IMR-90 (cell line): ENCODE data around the gene MPRIP. TPM values are rescaled to one million over a fixed set of nuclear protein-coding genes. Genes with fewer than 3 reads are reported as not detected.

ENCODE experiments used
- ATAC-seq: fragments of 200-7000 bp; cut with Tn5 transposase; 2 replicates; pipeline ENCODE4 v1.9.1; 2020; ENCODE audit warnings: low read depth, mild to moderate bottlenecking, moderate library complexity
- BruUV-seq: library from RNA; stranded (reverse); fragments of 400-500 nt; replicated peaks from 2 replicates; lab custom pipeline; 2021; lab: Mats Ljungman, UMichigan
- CTCF ChIA-PET: fragments of 300-600 bp; formaldehyde crosslinking; extraction: SDS; loops from one replicate; lab custom pipeline; 2021; ENCODE audit warnings: antibody characterized with exemption; lab: Yijun Ruan, JAX
- POLR2A ChIA-PET: fragments of 300-600 bp; sonication (Branson Sonifier 250); formaldehyde crosslinking; loops from one replicate; lab custom pipeline; 2022; ENCODE audit warnings: antibody characterized with exemption; ENCODE audit not compliant: unreplicated experiment; lab: Charles Lee
- DNase-seq: peaks from one replicate; pipeline ENCODE4 v3.0.0; 2013
- H2AFZ ChIP-seq: replicated peaks from 2 replicates; pipeline ENCODE3; 2013; ENCODE audit warnings: low read length, mild to moderate bottlenecking; ENCODE audit not compliant: poor library complexity
- H2AK5ac ChIP-seq: 2 replicates; pipeline ENCODE4 v1.6.1; 2013; ENCODE audit warnings: low read depth, low read length, inconsistent platforms
- H2AK9ac ChIP-seq: replicated peaks from 2 replicates; pipeline ENCODE3; 2013; ENCODE audit warnings: mild to moderate bottlenecking, low read depth, low read length, moderate library complexity; ENCODE audit not compliant: poor library complexity
- H2BK120ac ChIP-seq: 2 replicates; pipeline ENCODE4 v1.6.1; 2013; ENCODE audit warnings: low read depth, low read length, inconsistent platforms
- H2BK15ac ChIP-seq: 3 replicates; pipeline ENCODE4 v1.6.1; 2013; ENCODE audit warnings: low read depth, low read length, inconsistent platforms
- H2BK20ac ChIP-seq: 2 replicates; pipeline ENCODE4 v1.6.1; 2013; ENCODE audit warnings: low read depth, mild to moderate bottlenecking, inconsistent platforms, low read length, moderate library complexity
- H2BK5ac ChIP-seq: 2 replicates; pipeline ENCODE4 v1.6.1; 2013; ENCODE audit warnings: mild to moderate bottlenecking, low read depth, low read length, inconsistent platforms; ENCODE audit not compliant: poor library complexity, severe bottlenecking
- H3K14ac ChIP-seq: replicated peaks from 2 replicates; pipeline ENCODE4 v1.6.1; 2013; ENCODE audit warnings: low read depth, low read length, inconsistent platforms
- H3K18ac ChIP-seq: 2 replicates; pipeline ENCODE4 v1.6.1; 2013; ENCODE audit warnings: low read depth, low read length, control low read depth
- H3K23ac ChIP-seq: 2 replicates; pipeline ENCODE4 v1.6.1; 2013; ENCODE audit warnings: low read depth, low read length, inconsistent platforms
- H3K27ac ChIP-seq: 2 replicates; pipeline ENCODE4 v1.5.1; 2013; ENCODE audit warnings: mild to moderate bottlenecking, control low read depth, low read length; ENCODE audit not compliant: insufficient read depth
- H3K27me3 ChIP-seq: 2 replicates; pipeline ENCODE4 v1.6.1; 2013; ENCODE audit warnings: low read length; ENCODE audit not compliant: control insufficient read depth, insufficient read depth
- H3K36me3 ChIP-seq: 2 replicates; pipeline ENCODE4 v1.6.1; 2013; ENCODE audit warnings: low read length, mixed read lengths; ENCODE audit not compliant: control insufficient read depth, insufficient read depth
- H3K4ac ChIP-seq: 2 replicates; pipeline ENCODE4 v1.6.1; 2013; ENCODE audit warnings: low read depth, low read length, inconsistent platforms
- H3K4me1 ChIP-seq: 2 replicates; pipeline ENCODE4 v1.6.1; 2013; ENCODE audit warnings: low read length, mixed read lengths; ENCODE audit not compliant: control insufficient read depth, insufficient read depth
- H3K4me2 ChIP-seq: 2 replicates; pipeline ENCODE4 v1.6.1; 2013; ENCODE audit warnings: low read depth, mild to moderate bottlenecking, control low read depth, low read length, moderate library complexity
- H3K4me3 ChIP-seq: 2 replicates; pipeline ENCODE4 v1.5.1; 2013; ENCODE audit warnings: low read depth, mild to moderate bottlenecking, control low read depth, low read length, moderate library complexity; ENCODE audit not compliant: insufficient read depth
- H3K56ac ChIP-seq: 2 replicates; pipeline ENCODE4 v1.6.1; 2013; ENCODE audit warnings: low read length, inconsistent platforms; ENCODE audit not compliant: insufficient read depth; ENCODE audit errors: extremely low read depth
- H3K79me1 ChIP-seq, 2 experiments: 2 replicates each; pipeline ENCODE4 v1.6.1; 2013; ENCODE audit warnings: low read length in 2 of 2, inconsistent platforms in 1 of 2, low read depth in 1 of 2
- H3K9ac ChIP-seq: 2 replicates; pipeline ENCODE4 v1.6.1; 2013; ENCODE audit warnings: low read depth, low read length, control low read depth
- H3K9me1 ChIP-seq: 2 replicates; pipeline ENCODE4 v1.6.1; 2013; ENCODE audit warnings: low read length, inconsistent platforms; ENCODE audit not compliant: insufficient read depth
- H3K9me3 ChIP-seq: 2 replicates; pipeline ENCODE4 v1.6.1; 2013; ENCODE audit warnings: low read length; ENCODE audit not compliant: control insufficient read depth, insufficient read depth
- H4K20me1 ChIP-seq: 2 replicates; pipeline ENCODE4 v1.6.1; 2013; ENCODE audit warnings: low read length, inconsistent platforms; ENCODE audit not compliant: insufficient read depth
- H4K5ac ChIP-seq: 2 replicates; pipeline ENCODE4 v1.6.1; 2013; ENCODE audit warnings: mild to moderate bottlenecking, low read depth, low read length, control low read depth
- H4K8ac ChIP-seq, 2 experiments: 2 replicates each; pipeline ENCODE4 v1.6.1; 2013; ENCODE audit warnings: low read depth in 2 of 2, low read length in 2 of 2, control low read depth in 1 of 2, inconsistent platforms in 1 of 2
- H4K91ac ChIP-seq: 2 replicates; pipeline ENCODE4 v1.6.1; 2013; ENCODE audit warnings: low read depth, low read length, inconsistent platforms; ENCODE audit not compliant: insufficient read depth
- BHLHE40 ChIP-seq: fragments of 150-350 bp; IDR thresholded peaks from 2 replicates; pipeline ENCODE4 v1.6.1; 2016; ENCODE audit warnings: mild to moderate bottlenecking, low read depth, low read length
- CEBPB ChIP-seq: IDR thresholded peaks from 2 replicates; pipeline ENCODE4 v1.6.1; 2012; ENCODE audit warnings: low read depth, low read length, improper control_type of control experiment
- CHD1 ChIP-seq: IDR thresholded peaks from 2 replicates; pipeline ENCODE4 v1.6.1; 2012; ENCODE audit warnings: low read depth, low read length, improper control_type of control experiment
- CTCF ChIP-seq: conservative IDR thresholded peaks from 2 replicates; pipeline ENCODE4 v1.5.1; 2012; ENCODE audit warnings: mild to moderate bottlenecking, low read depth, low read length, improper control_type of control experiment
- ELK1 ChIP-seq: fragments of 150-350 bp; IDR thresholded peaks from 2 replicates; pipeline ENCODE4 v1.6.1; 2016; ENCODE audit warnings: low read depth, mild to moderate bottlenecking, low read length, moderate library complexity, borderline replicate concordance
- FOS ChIP-seq: fragments of 150-350 bp; IDR thresholded peaks from 2 replicates; pipeline ENCODE4 v1.6.1; 2016; ENCODE audit warnings: low read depth, low read length
- MAFK ChIP-seq: IDR thresholded peaks from 2 replicates; pipeline ENCODE4 v1.6.1; 2012; ENCODE audit warnings: low read depth, low read length, improper control_type of control experiment
- MAZ ChIP-seq: IDR thresholded peaks from 2 replicates; pipeline ENCODE4 v1.6.1; 2012; ENCODE audit warnings: low read depth, mild to moderate bottlenecking, low read length, improper control_type of control experiment, moderate library complexity, borderline replicate concordance
- MXI1 ChIP-seq: IDR thresholded peaks from 2 replicates; pipeline ENCODE4 v1.6.1; 2012; ENCODE audit warnings: low read depth, mild to moderate bottlenecking, low read length, moderate library complexity, borderline replicate concordance
- NFE2L2 ChIP-seq: fragments of 150-350 bp; IDR thresholded peaks from 2 replicates; pipeline ENCODE4 v1.6.1; 2016; ENCODE audit warnings: low read depth, mild to moderate bottlenecking, low read length
- POLR2A ChIP-seq: IDR thresholded peaks from 2 replicates; pipeline ENCODE4 v1.6.1; 2012; ENCODE audit warnings: mild to moderate bottlenecking, low read depth, low read length
- RAD21 ChIP-seq: IDR thresholded peaks from 2 replicates; pipeline ENCODE4 v1.6.1; 2012; ENCODE audit warnings: low read length, improper control_type of control experiment
- RCOR1 ChIP-seq: IDR thresholded peaks from 2 replicates; pipeline ENCODE4 v1.6.1; 2012; ENCODE audit warnings: mild to moderate bottlenecking, low read length, improper control_type of control experiment; ENCODE audit not compliant: insufficient replicate concordance
- RFX5 ChIP-seq: IDR thresholded peaks from 2 replicates; pipeline ENCODE4 v1.8.0; 2012; ENCODE audit warnings: low read depth, mild to moderate bottlenecking, low read length, moderate library complexity
- SMC3 ChIP-seq: fragments of 150-350 bp; IDR thresholded peaks from 2 replicates; pipeline ENCODE4 v1.6.1; 2016; ENCODE audit warnings: low read depth, mild to moderate bottlenecking, antibody characterized with exemption, low read length, moderate library complexity
- WGBS, 2 experiments: methylation state at CpG; one replicate each; pipeline versions ENCODE4 v1.1.5 to v1.1.7; 2013; ENCODE audit warnings: missing lambda C conversion rate in 2 of 2; ENCODE audit not compliant: insufficient read length in 1 of 2; ENCODE audit errors: extremely low coverage in 2 of 2; 5-methylcytosine and 5-hydroxymethylcytosine counted together
- dilution Hi-C: fragments of 300-500 bp; cut with HindIII; formaldehyde crosslinking; loops from one replicate; pipeline ENCODE4 v1.14.3; 2018; ENCODE audit warnings: low sequenced_read_pairs; ENCODE audit not compliant: unreplicated experiment
- in situ Hi-C: fragments of 300-500 bp; cut with MboI; formaldehyde crosslinking; loops from 3 replicates; pipeline ENCODE4 v1.14.3; 2019; ENCODE audit warnings: low sequenced_read_pairs, inconsistent platforms, mixed read lengths
- intact Hi-C: fragments of 100-400 bp; cut with micrococcal nuclease; formaldehyde crosslinking; loops from 2 replicates; pipeline ENCODE4 v1.10.0; 2022
- polyA plus RNA-seq, 3 experiments: library from polyadenylated mRNA; depleted of rRNA; stranded (reverse); fragments of >200 nt; gene quantifications; 2 replicates each; pipeline ENCODE4 v1.2.3, GENCODE V29; 2012; ENCODE audit warnings: low replicate concordance in 1 of 3
- total RNA-seq: library from RNA; depleted of rRNA; stranded (reverse); fragments of >200 nt; gene quantifications from 2 replicates; pipeline ENCODE4 v1.2.3, GENCODE V29; 2012

Gene MPRIP
- total and polyA plus RNA-seq, 2 of the 4 experiments (the other 2 are of a cell fraction) = 111 to 149 TPM

- in situ Hi-C loops = no loop called here
- peaks cover 14% of the 10 kb centered on the region; the same call in 1 of the 2 replicates for H3K36me3 ChIP-seq
- peak overlapping the region; percentile 95 for H2BK120ac ChIP-seq
- peaks cover 0 to 17% of the 10 kb centered on the region in 2 experiments; a peak in 1 of 4 replicates for H3K79me1 ChIP-seq
- no peaks in the 10 kb centered on the region for H3K27me3 ChIP-seq
- H2AK9ac ChIP-seq = no peak overlapping the region
- intact Hi-C loops = no loop called here
- peak overlapping the region; percentile 88 for H3K23ac ChIP-seq
- H2BK15ac ChIP-seq = peak overlapping the region; percentile 89; the same call in 2 of the 3 replicates
- peaks cover 19% of the 10 kb centered on the region for H3K4me1 ChIP-seq
- BruUV-seq = no TSS peak
- H3K4ac ChIP-seq = peak overlapping the region; percentile 87
- ATAC-seq (peak; percentile 2; the same call in 1 of the 2 replicates), DNase-seq (peak; percentile 18)
- no peak overlapping the region for H3K9ac ChIP-seq
- peak overlapping the region; percentile 97 for H2BK5ac ChIP-seq
- WGBS, 2 experiments = 63% methylated on average over 4 of the region's 10 CpGs; no CpG with 5 or more reads in 1 of the 2 experiments
- no peak overlapping the region for H3K4me3 ChIP-seq
- no peaks in the 10 kb centered on the region for H3K9me3 ChIP-seq
- H2BK20ac ChIP-seq = peak overlapping the region; percentile 97
- CTCF ChIA-PET = no interaction called here
- H3K56ac ChIP-seq = no peak overlapping the region; the same call in 1 of the 2 replicates
- no peak overlapping the region for H3K18ac ChIP-seq
- H2AK5ac ChIP-seq = peak overlapping the region; percentile 54
- H3K14ac ChIP-seq = peak overlapping the region; percentile 91
- dilution Hi-C loops = no loop called here
- H3K4me2 ChIP-seq = no peak overlapping the region
- 0 out of 2 replicates have a peak overlapping the region, but pooled peaks have one; percentile 7 for H3K27ac ChIP-seq
- peaks cover 2% of the 10 kb centered on the region; the same call in 1 of the 2 replicates for H4K20me1 ChIP-seq
- peaks cover 16% of the 10 kb centered on the region for H3K9me1 ChIP-seq
- H4K91ac ChIP-seq = peak overlapping the region; percentile 73
- H4K5ac ChIP-seq = no peak overlapping the region
- TF ChIP-seq NFE2L2 (no peak), MAFK (no peak), MAZ (no peak), ELK1 (no peak), RFX5 (no peak), SMC3 (no peak), CEBPB (no peak), RAD21 (no peak), FOS (no peak), RCOR1 (no peak), MXI1 (no peak), POLR2A (no peak), BHLHE40 (no peak), CHD1 (no peak), CTCF (no peak)
- no peak overlapping the region for H2AFZ ChIP-seq
- peak overlapping the region in 1 of 2 experiments; percentile 85; a peak in 1 of 4 replicates for H4K8ac ChIP-seq
- POLR2A ChIA-PET = no interaction called here
These were observed 149.7 kb downstream of the MPRIP start for GRCh38 chr17:17191961-17192381.
